ENCODE measurements around the gene UNC93A.
"Not testable (repeated sequence)": the region's sequence is repeated elsewhere in the genome, so short reads cannot be mapped to it uniquely, and the experiment has no call there.

UNC93A gene

GRCh38 chr6:167350731-167351655 lies 59.9 kb downstream of the UNC93A start:
- intact Hi-C loops (cut with DNase I) = no loop called here
- peak; percentile 32 to 87 (median 70) for DNase-seq

GRCh38 chr6:167351656-167352345 lies 60.7 kb downstream of the UNC93A start:
- intact Hi-C loops (cut with DNase I) = no loop called here

GRCh38 chr6:167356874-167357273 lies 65.8 kb downstream of the UNC93A start:
- intact Hi-C loops (cut with DNase I) = no loop called here
- DNase-seq = no peak

More at GRCh38 chr6:167351656-167352345, 60.7 kb downstream of the UNC93A start:
- DNase-seq = no peak

- intact Hi-C loops (cut with DNase I) = not testable (repeated sequence)
- peak in 1 of 42 donors; percentile 33 for DNase-seq
Observed at GRCh38 chr6:167358394-167358793, 67.3 kb downstream of the UNC93A start.

GRCh38 chr6:167361170-167361569 lies 70.1 kb downstream of the UNC93A start:
- DNase-seq; intact Hi-C loops (cut with DNase I): not testable (repeated sequence)
